Measurements from ENCODE around the gene HOXA5.

DNA sequence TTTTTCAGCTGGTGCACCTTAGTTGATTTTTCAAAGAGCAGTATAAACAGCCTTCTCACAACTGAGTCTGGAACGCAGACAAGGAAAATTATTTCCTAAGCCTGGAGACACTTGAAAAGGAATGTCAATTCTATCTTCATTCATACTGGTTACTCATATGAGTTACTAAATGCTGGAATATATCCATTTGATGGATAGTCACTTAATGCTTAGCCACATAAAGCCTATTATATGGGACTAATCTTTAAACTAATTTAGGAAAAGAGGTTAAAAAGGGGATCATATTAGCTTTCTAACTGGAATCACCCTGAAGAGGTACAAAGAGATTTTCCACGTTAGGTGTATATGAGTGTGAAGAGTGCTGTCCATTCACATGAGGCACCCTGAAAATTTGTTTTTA, 11.3 kb downstream of the HOXA5 start:
- TF ChIP-seq, protein P1, sequence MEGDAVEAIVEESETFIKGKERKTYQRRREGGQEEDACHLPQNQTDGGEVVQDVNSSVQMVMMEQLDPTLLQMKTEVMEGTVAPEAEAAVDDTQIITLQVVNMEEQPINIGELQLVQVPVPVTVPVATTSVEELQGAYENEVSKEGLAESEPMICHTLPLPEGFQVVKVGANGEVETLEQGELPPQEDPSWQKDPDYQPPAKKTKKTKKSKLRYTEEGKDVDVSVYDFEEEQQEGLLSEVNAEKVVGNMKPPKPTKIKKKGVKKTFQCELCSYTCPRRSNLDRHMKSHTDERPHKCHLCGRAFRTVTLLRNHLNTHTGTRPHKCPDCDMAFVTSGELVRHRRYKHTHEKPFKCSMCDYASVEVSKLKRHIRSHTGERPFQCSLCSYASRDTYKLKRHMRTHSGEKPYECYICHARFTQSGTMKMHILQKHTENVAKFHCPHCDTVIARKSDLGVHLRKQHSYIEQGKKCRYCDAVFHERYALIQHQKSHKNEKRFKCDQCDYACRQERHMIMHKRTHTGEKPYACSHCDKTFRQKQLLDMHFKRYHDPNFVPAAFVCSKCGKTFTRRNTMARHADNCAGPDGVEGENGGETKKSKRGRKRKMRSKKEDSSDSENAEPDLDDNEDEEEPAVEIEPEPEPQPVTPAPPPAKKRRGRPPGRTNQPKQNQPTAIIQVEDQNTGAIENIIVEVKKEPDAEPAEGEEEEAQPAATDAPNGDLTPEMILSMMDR (conservative IDR thresholded peaks at IDR 0.05; ENCODE audit: low read length) = no peak
- TF ChIP-seq EZH2phosphoT487 (IDR thresholded peaks at IDR 0.05; ENCODE audit: borderline replicate concordance, low read depth, low read length) = no peak

All from OCI-LY7 (cell line).